ENCODE measurements around the gene OSBPL9. TPM values are rescaled to one million over a fixed set of nuclear protein-coding genes. Genes with fewer than 3 reads are reported as not detected.
A peak's percentile ranks its signal among the peaks of the same experiment; 100 is the strongest.

Gene OSBPL9
- total and polyA plus RNA-seq, 9 of the 15 experiments (the other 6 are each of a cell fraction or from before 2014, with no cell fraction given) = 43.9 to 217 (median 170) TPM

GRCh38 chr1:51627672-51628071 lies 10.8 kb downstream of the OSBPL9 start (continued):
- TF ChIP-seq ZFPM2 (CRISPR knock-in tag; IDR thresholded peaks at IDR 0.05) (no peak), SMARCA4 (IDR thresholded peaks at IDR 0.05) (no peak), PTTG1 (tag; IDR thresholded peaks at IDR 0.05; ENCODE audit: low read depth) (no peak), ZNF639 (CRISPR knock-in tag; conservative IDR thresholded peaks at IDR 0.05 in 1 of 2, IDR thresholded peaks at IDR 0.05 in 1 of 2) (no peak), ZFP36 (IDR thresholded peaks at IDR 0.05; ENCODE audit: low read depth, low read length, partially characterized antibody) (no peak), WHSC1 (IDR thresholded peaks at IDR 0.05; ENCODE audit: low read length) (no peak), KAT7 (CRISPR knock-in tag; IDR thresholded peaks at IDR 0.05; ENCODE audit: borderline replicate concordance) (no peak), TARDBP (IDR thresholded peaks at IDR 0.05) (no peak), PHF20 (IDR thresholded peaks at IDR 0.05; ENCODE audit: partially characterized antibody) (no peak), ZNF584 (CRISPR knock-in tag; IDR thresholded peaks at IDR 0.05; ENCODE audit: low read depth) (no peak), ZBTB8A (IDR thresholded peaks at IDR 0.05; ENCODE audit: partially characterized antibody) (no peak), JUND (IDR thresholded peaks at IDR 0.05; ENCODE audit: borderline replicate concordance, low read depth, low read length) (0 out of 2 replicates have a peak, but pooled peaks have one; percentile 11), JUND (tag; IDR thresholded peaks at IDR 0.05; ENCODE audit: borderline replicate concordance, low read depth, low read length) (no peak; the same call in 2 of the 3 replicates), ILK (tag; IDR thresholded peaks at IDR 0.05; ENCODE audit: borderline replicate concordance, low read depth) (no peak), CXXC5 (CRISPR knock-in tag; IDR thresholded peaks at IDR 0.05) (no peak), POLR2AphosphoS5 (IDR thresholded peaks at IDR 0.05; ENCODE audit: control insufficient read depth, insufficient read depth, low read depth, low read length) (no peak), HMG20A (CRISPR knock-in tag; conservative IDR thresholded peaks at IDR 0.05) (no peak), EGR1 (conservative IDR thresholded peaks at IDR 0.05) (no peak), EZH2 (IDR thresholded peaks at IDR 0.05; ENCODE audit: borderline replicate concordance, low read depth, low read length) (no peak)
- TF ChIP-seq, protein P1, sequence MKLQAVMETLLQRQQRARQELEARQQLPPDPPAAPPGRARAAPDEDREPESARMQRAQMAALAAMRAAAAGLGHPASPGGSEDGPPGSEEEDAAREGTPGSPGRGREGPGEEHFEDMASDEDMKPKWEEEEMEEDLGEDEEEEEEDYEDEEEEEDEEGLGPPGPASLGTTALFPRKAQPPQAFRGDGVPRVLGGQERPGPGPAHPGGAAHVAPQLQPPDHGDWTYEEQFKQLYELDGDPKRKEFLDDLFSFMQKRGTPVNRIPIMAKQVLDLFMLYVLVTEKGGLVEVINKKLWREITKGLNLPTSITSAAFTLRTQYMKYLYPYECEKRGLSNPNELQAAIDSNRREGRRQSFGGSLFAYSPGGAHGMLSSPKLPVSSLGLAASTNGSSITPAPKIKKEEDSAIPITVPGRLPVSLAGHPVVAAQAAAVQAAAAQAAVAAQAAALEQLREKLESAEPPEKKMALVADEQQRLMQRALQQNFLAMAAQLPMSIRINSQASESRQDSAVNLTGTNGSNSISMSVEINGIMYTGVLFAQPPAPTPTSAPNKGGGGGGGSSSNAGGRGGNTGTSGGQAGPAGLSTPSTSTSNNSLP (IDR thresholded peaks at IDR 0.05; ENCODE audit: borderline replicate concordance, low read depth, low read length) = 0 out of 2 replicates have a peak, but pooled peaks have one; percentile 28
- TF ChIP-seq, protein P2, sequence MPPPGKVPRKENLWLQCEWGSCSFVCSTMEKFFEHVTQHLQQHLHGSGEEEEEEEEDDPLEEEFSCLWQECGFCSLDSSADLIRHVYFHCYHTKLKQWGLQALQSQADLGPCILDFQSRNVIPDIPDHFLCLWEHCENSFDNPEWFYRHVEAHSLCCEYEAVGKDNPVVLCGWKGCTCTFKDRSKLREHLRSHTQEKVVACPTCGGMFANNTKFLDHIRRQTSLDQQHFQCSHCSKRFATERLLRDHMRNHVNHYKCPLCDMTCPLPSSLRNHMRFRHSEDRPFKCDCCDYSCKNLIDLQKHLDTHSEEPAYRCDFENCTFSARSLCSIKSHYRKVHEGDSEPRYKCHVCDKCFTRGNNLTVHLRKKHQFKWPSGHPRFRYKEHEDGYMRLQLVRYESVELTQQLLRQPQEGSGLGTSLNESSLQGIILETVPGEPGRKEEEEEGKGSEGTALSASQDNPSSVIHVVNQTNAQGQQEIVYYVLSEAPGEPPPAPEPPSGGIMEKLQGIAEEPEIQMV (tag; conservative IDR thresholded peaks at IDR 0.05; ENCODE audit: low read depth) = no peak
